NT2/D1 (cell line): ENCODE data around the gene ECHDC1.

ENCODE experiments used
- SUZ12 ChIP-seq: IDR thresholded peaks from 2 replicates; pipeline ENCODE4 v1.6.1; 2011; ENCODE audit not compliant: insufficient read length, insufficient read depth; ENCODE audit errors: extremely low read depth
- ZNF274 ChIP-seq: IDR thresholded peaks from 2 replicates; pipeline ENCODE4 v1.6.1; 2011; ENCODE audit warnings: mild to moderate bottlenecking, low read depth, low read length

DNA sequence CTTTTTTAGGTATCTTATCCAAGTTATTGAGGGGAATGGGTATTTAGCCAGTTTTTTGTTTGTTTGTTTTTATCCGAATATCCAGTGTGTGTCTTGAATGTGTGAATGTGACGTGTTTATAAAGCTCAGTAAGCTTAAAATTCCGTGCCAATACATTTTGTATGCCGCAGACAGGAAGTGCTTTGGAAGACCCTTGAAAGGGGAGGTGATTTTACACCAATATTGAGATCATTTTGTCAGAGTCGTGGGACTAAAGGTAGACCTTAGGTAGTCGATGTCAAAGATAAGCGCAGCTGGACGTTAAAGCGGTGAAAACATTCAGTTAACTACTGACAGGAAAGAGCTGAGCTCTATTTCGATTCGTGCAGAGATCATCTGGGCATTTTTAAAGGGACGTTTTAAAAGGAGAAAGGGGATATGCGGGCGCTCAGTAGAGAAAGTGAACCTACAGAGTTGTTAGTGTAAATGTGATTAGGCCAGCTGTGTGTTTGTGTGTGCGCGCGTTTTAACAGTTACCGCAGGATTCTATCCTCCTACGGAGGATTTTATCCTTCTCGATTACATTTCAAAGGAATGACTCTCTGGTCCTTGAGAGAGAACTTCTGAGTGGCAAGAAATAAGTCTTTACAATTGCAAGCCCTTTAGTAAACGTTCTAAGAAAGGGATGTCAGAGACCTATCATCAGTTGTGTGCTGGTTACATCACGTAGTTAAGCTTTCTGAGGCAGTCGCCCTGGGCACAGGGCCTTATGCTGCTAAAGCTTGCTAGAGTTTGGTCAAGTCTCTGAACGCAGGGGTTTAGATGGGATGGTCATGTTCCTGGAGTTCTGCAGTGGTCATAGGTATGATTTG, 625 bp upstream of the ECHDC1 start:
- TF ChIP-seq SUZ12 (no peak), ZNF274 (no peak)
